Measurements from ENCODE around the gene XYLT1.

XYLT1 gene

DNA sequence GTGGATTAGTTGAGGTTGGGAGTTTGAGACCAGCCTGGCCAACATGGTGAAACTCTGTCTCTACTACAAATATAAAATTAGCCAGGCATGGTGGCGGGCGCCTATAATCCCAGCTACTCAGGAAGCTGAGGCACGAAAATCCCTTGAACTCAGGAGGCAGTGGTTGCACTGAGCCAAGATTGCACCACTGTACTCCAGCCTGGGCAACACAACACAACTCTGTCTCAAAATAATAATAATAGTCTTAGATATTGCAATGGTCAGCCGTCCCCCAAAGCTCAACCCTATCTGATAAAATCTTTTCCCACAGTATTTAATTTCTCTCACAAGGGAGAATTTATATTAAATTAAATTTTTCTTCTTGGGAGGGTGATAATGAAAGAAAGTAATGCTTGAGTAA lies 169.6 kb downstream of the XYLT1 start:
- no peak for TF ChIP-seq ZNF664 (tag by site-specific recombination; IDR thresholded peaks at IDR 0.05)
- no peak for TF ChIP-seq ZFP3 (tag by site-specific recombination; IDR thresholded peaks at IDR 0.05; ENCODE audit: low read depth)
- TF ChIP-seq, protein P1, sequence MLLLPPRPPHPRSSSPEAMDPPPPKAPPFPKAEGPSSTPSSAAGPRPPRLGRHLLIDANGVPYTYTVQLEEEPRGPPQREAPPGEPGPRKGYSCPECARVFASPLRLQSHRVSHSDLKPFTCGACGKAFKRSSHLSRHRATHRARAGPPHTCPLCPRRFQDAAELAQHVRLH (tag by site-specific recombination; IDR thresholded peaks at IDR 0.05), result no peak
- no peak for TF ChIP-seq ZNF610 (tag by site-specific recombination; IDR thresholded peaks at IDR 0.05; ENCODE audit: borderline replicate concordance)
- TF ChIP-seq OVOL3 (tag by site-specific recombination; IDR thresholded peaks at IDR 0.05), result no peak
- TF ChIP-seq ZNF629 (tag by site-specific recombination; IDR thresholded peaks at IDR 0.05), result no peak
- TF ChIP-seq, protein P2, sequence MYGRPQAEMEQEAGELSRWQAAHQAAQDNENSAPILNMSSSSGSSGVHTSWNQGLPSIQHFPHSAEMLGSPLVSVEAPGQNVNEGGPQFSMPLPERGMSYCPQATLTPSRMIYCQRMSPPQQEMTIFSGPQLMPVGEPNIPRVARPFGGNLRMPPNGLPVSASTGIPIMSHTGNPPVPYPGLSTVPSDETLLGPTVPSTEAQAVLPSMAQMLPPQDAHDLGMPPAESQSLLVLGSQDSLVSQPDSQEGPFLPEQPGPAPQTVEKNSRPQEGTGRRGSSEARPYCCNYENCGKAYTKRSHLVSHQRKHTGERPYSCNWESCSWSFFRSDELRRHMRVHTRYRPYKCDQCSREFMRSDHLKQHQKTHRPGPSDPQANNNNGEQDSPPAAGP (tag by site-specific recombination; IDR thresholded peaks at IDR 0.05), result no peak
- TF ChIP-seq ZNF184 (tag by site-specific recombination; IDR thresholded peaks at IDR 0.05), result no peak
- TF ChIP-seq ZNF366 (tag by site-specific recombination; conservative IDR thresholded peaks at IDR 0.05), result no peak
- TF ChIP-seq ZNF23 (tag by site-specific recombination; IDR thresholded peaks at IDR 0.05; ENCODE audit: borderline replicate concordance), result no peak
- TF ChIP-seq, protein P3, sequence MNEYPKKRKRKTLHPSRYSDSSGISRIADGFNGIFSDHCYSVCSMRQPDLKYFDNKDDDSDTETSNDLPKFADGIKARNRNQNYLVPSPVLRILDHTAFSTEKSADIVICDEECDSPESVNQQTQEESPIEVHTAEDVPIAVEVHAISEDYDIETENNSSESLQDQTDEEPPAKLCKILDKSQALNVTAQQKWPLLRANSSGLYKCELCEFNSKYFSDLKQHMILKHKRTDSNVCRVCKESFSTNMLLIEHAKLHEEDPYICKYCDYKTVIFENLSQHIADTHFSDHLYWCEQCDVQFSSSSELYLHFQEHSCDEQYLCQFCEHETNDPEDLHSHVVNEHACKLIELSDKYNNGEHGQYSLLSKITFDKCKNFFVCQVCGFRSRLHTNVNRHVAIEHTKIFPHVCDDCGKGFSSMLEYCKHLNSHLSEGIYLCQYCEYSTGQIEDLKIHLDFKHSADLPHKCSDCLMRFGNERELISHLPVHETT (tag by site-specific recombination; IDR thresholded peaks at IDR 0.05), result no peak
- TF ChIP-seq ZNF624 (tag by site-specific recombination; IDR thresholded peaks at IDR 0.05), result no peak
- POLR2A ChIA-PET, result no interaction called here
- Histone ChIP-seq H3K4me3 (ENCODE audit: low read depth, low read length) (no peak overlapping the region), H3K36me3 (ENCODE audit: control insufficient read depth in 2 of 2, insufficient read depth in 1 of 2, low read length in 2 of 2) (no peaks in the 10 kb centered on the region), H3K27ac (ENCODE audit: extremely low read depth, low read depth, low read length) (no peak overlapping the region), H3K9me3 (ENCODE audit: control insufficient read depth, insufficient read depth, low read depth, low read length) (no peaks in the 10 kb centered on the region), H3K4me1 (ENCODE audit: control insufficient read depth, insufficient read depth, low read length) (no peaks in the 10 kb centered on the region)
- CTCF ChIA-PET, result no interaction called here

DNA sequence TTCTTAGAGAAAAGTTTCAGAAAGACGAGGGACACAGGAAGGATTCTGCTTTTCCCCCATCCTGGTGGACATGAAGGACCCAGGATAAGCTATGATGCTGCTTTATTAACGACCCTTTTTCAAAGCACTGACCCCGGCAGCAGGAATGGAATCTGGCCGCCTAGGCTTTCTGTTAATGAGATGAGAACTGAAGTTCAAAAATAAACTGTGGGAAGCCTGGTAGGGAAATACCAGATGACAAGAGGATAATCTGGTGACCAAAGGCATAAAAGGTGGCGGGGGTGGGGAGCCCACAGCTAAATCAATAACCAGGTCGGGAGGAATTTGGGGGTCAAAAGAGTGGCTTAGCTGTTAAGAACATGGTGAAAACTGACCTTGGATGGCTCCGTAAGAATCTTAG lies 171.0 kb downstream of the XYLT1 start:
- Histone ChIP-seq H3K4me3 (ENCODE audit: low read depth, low read length) (no peak overlapping the region), H3K36me3 (ENCODE audit: control insufficient read depth in 2 of 2, insufficient read depth in 1 of 2, low read length in 2 of 2) (no peaks in the 10 kb centered on the region), H3K9me3 (ENCODE audit: control insufficient read depth, insufficient read depth, low read depth, low read length) (no peaks in the 10 kb centered on the region), H3K4me1 (ENCODE audit: control insufficient read depth, insufficient read depth, low read length) (no peaks in the 10 kb centered on the region), H3K27ac (ENCODE audit: extremely low read depth, low read depth, low read length) (no peak overlapping the region)
- CTCF ChIA-PET, result no interaction called here
- POLR2A ChIA-PET, result no interaction called here
- TF ChIP-seq, protein P4, sequence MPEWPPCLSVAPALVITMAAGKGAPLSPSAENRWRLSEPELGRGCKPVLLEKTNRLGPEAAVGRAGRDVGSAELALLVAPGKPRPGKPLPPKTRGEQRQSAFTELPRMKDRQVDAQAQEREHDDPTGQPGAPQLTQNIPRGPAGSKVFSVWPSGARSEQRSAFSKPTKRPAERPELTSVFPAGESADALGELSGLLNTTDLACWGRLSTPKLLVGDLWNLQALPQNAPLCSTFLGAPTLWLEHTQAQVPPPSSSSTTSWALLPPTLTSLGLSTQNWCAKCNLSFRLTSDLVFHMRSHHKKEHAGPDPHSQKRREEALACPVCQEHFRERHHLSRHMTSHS (tag by site-specific recombination; IDR thresholded peaks at IDR 0.05), result no peak
- TF ChIP-seq ZFP3 (tag by site-specific recombination; IDR thresholded peaks at IDR 0.05; ENCODE audit: low read depth) (no peak), ZNF140 (tag by site-specific recombination; IDR thresholded peaks at IDR 0.05) (no peak), ZNF324 (tag by site-specific recombination; IDR thresholded peaks at IDR 0.05) (no peak), GLI4 (tag by site-specific recombination; IDR thresholded peaks at IDR 0.05) (no peak), ZNF571 (tag by site-specific recombination; IDR thresholded peaks at IDR 0.05) (no peak), SCRT2 (tag by site-specific recombination; IDR thresholded peaks at IDR 0.05) (no peak), ZNF292 (tag by site-specific recombination; IDR thresholded peaks at IDR 0.05; ENCODE audit: borderline replicate concordance, low read depth) (no peak), ZNF747 (tag by site-specific recombination; IDR thresholded peaks at IDR 0.05) (no peak), ZNF658 (tag by site-specific recombination; IDR thresholded peaks at IDR 0.05) (no peak), ZNF529 (tag by site-specific recombination; IDR thresholded peaks at IDR 0.05; ENCODE audit: insufficient replicate concordance) (no peak), ZNF423 (tag by site-specific recombination; IDR thresholded peaks at IDR 0.05) (no peak), HOXD13 (CRISPR knock-in tag; IDR thresholded peaks at IDR 0.05; ENCODE audit: borderline replicate concordance) (no peak), ZNF404 (tag by site-specific recombination; IDR thresholded peaks at IDR 0.05) (no peak), ZNF510 (tag by site-specific recombination; IDR thresholded peaks at IDR 0.05; ENCODE audit: insufficient replicate concordance) (no peak), ZNF558 (tag by site-specific recombination; IDR thresholded peaks at IDR 0.05) (no peak)
- TF ChIP-seq, protein P5, sequence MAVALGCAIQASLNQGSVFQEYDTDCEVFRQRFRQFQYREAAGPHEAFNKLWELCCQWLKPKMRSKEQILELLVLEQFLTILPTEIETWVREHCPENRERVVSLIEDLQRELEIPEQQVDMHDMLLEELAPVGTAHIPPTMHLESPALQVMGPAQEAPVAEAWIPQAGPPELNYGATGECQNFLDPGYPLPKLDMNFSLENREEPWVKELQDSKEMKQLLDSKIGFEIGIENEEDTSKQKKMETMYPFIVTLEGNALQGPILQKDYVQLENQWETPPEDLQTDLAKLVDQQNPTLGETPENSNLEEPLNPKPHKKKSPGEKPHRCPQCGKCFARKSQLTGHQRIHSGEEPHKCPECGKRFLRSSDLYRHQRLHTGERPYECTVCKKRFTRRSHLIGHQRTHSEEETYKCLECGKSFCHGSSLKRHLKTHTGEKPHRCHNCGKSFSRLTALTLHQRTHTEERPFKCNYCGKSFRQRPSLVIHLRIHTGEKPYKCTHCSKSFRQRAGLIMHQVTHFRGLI (tag by site-specific recombination; IDR thresholded peaks at IDR 0.05), result no peak
- TF ChIP-seq, protein P6, sequence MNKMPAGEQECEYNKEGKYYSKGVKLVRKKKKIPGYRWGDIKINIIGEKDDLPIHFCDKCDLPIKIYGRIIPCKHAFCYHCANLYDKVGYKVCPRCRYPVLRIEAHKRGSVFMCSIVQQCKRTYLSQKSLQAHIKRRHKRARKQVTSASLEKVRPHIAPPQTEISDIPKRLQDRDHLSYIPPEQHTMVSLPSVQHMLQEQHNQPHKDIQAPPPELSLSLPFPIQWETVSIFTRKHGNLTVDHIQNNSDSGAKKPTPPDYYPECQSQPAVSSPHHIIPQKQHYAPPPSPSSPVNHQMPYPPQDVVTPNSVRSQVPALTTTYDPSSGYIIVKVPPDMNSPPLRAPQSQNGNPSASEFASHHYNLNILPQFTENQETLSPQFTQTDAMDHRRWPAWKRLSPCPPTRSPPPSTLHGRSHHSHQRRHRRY (tag by site-specific recombination; IDR thresholded peaks at IDR 0.05), result no peak

Data from HEK293 (cell line).